ENCODE results near the gene MTSS2.

The MTSS2 gene

DNA sequence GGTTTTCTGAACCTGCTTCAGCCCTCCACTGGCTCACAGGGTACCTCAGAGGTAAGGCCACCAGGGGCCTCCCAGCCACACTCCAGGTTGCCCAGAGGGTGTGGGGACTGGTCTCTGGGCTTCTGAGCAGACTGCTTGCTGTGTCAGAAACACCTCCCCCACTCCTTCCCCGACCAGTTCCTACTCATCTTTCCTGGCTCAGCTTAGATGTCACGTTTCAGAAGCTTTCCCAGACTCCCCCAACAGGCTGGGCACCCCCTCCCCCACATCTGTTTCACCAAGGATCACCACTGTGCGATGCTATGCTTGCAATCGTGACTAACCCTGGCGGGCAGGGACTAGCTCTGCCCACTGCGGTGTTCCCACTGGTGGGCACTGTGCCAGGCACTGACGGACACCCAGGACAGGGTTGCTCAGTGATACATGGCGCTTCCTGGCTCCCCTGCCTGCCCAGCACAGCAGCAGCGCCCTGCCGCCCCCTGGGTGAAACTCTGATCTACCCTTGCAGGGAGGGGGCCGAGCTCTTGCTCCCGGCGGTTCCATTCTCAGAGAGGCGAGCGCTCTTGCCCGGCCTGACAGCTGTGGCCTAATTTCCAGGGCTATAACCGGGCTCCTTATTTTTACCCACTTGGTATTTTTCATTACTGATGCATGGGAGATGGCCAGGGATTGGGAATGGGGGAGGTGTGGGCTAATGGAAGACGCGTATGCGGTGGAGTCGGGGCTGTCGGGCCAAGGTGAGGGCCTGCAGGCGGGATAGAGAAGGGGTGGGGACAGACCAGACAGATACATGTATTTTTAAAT, 29.4 kb upstream of the MTSS2 start:
- in situ Hi-C loops (cut with MboI; ENCODE audit: low sequenced_read_pairs), result no loop called here

DNA sequence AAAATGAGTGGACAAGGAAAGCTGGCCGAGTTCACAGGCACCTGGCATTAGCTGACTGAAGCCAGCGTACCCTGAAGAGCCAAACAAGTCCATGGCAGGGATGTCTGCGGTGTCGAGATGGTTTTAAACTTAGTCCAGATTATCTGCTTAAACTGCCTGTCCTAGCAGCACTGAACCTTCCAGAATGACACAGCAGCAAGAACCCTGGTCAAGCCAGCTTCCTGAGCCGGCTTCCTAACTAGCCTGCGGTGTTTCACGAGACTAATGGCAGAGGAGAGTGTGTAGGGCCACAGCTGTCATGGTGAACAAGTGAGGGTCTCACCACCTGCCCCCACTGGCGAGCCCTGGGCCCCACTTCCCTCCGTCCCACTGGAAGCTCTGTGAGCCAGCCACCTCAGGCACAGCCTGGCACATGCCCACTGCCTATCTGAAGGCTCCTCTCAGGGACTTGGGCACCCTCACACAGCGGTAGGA, 28.8 kb upstream of the MTSS2 start:
- in situ Hi-C loops (cut with MboI; ENCODE audit: low sequenced_read_pairs), result no loop called here

DNA sequence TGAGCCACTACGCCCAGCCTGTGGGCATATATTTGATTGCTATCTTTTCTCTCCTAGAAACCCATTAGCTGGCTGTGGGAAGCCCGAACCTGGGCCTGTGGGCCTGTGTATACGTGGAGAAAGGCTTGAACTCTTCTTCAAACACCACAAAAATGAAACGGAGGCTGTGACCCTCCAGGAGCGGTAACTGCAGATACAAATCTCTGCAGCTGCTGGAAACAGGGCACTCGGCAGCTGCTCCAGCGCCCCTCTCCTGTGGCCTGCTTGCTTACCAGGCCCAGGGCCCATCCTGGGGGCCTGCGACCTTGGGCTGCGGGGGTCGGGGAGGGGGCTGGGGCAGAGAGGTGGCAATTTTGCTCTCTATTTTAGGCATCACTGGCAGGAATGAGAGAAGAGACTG, 28.0 kb upstream of the MTSS2 start:
- in situ Hi-C loops (cut with MboI; ENCODE audit: low sequenced_read_pairs), result no loop called here

DNA sequence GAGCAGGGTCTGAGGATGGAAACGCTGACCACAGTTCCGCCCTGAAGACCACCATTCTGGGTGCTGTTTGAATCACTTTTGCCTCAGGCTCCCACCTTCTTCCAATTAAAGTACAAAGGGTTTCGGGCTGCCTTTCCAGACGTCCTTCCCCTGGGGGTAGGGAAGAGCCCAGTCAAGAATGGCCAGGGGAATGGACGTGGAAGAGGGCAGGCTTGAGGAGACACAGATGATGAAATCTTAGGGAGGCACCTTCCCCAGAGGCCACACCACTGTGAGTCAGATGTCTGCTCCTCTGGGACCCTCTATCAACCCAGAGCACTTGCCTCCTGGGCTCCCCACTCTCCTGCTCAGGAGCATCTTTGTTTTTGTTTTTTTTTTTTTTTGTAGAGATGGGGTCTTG, 27.5 kb upstream of the MTSS2 start:
- in situ Hi-C loops (cut with MboI; ENCODE audit: low sequenced_read_pairs), result no loop called here

DNA sequence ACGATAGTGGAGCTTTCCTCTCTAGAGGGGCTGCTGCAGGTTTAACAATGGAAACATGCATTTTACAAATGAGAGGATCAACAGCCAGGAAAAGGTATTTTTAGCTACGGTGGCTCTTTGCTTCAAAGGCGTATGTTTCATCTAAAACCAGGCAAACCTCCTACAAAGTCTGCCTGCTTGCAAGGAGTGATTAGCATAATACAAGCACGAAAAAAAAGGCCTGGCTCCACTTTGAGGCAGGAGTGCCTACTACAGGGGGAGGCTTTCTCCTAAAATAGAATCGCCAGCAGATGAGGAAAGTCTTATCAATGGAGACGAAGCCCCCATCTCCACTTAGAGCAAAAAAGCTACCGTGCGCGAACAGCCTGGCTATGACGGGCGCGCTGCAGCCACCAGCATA, 27.1 kb upstream of the MTSS2 start:
- in situ Hi-C loops (cut with MboI; ENCODE audit: low sequenced_read_pairs), result no loop called here

DNA sequence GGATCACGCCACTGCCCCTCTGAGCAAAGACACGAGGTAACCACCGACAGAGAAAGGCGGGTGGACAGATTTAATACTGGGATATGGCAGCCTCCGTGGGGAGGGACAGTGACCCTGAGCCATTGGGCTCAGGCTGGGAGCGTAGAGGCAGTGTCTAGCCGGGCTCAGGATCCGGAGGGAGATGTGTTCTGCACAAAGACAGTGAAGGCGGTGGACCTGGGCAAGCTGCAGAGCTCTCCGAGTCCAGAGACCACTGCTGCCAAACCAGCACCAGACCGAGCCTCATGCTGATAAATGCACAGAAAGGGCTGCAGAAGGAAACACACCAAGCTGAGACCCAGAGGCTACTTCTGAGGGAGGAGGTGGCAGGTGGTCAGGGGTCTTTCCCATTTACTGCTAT, 26.5 kb upstream of the MTSS2 start:
- in situ Hi-C loops (cut with MboI; ENCODE audit: low sequenced_read_pairs), result no loop called here

DNA sequence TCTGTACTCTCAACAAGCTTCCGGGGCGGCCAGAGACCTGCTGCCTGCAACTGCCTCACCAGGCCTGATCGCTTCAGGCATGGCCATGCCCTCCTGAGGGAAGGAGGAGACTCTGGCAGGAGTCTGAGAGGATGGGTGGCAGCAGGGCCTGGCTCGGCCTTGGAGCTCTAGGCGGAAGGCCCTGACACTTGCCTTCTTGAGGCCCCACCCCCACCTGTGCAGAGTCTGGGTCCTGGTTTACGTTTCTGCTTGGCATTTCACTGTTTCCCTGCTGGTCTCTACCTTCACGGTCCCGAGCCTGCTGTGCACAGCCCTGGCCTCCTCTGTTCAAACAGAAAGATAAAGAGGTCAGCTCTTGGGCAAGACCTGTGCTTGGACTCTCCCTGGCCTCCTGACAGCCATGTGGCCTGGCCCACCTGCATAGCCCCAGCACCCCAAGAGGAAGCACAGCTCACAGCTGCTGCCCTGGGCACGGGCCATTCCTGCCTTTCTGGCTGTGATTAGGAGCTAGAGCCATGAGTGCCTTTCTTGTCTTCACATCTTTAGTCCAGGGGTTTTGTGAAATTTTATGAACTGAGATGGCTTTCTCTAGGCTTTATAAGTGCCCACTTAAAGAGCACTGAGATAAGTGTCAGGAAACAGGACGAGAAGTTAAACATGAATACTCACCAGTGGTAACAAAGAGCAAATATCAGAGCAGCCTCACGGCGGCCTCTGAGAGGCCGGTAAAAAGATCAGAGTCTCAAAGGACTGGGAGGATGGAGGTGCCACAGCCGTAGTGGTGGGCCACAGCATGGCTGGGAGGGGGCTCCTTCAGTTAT, 25.6 kb upstream of the MTSS2 start:
- in situ Hi-C loops (cut with MboI; ENCODE audit: low sequenced_read_pairs), result no loop called here

DNA sequence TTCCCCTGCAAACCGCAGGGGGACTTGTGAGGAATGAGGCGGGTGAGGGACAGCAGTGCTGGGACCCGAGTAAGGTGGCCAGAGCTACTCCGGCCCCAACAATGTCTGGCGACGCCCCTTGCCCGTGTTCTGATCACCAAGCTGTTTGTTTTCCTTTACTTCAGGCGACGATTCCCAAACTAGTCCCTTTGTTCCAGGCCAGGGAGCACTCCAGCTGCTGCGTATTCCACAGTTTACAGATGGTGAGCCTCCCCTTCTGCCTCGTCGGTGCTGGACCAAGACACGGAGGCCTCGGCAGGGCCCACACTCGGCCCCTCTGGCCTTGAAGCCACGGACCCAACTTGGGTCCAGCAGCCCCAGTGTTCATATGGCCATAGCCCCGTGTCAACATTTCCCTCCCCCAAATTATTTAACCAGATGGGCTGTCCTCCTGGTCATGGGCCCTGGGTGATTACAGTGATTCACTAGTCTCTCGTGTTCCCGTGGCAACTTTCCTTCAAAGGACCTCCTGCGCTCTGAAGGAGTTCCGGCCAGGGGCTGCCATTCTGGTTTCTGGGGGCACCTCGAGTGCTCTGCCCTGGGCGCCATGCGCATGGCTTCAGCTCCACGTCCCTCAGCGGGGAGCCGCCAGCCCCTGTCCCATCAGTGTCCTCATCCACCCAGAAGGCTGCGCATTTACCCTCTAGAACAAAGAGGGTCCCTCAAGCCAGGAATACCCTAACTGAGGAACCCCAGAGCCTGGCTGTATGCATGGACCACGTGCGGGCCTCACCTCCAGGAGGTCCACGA, 24.8 kb upstream of the MTSS2 start:
- in situ Hi-C loops (cut with MboI; ENCODE audit: low sequenced_read_pairs), result no loop called here

DNA sequence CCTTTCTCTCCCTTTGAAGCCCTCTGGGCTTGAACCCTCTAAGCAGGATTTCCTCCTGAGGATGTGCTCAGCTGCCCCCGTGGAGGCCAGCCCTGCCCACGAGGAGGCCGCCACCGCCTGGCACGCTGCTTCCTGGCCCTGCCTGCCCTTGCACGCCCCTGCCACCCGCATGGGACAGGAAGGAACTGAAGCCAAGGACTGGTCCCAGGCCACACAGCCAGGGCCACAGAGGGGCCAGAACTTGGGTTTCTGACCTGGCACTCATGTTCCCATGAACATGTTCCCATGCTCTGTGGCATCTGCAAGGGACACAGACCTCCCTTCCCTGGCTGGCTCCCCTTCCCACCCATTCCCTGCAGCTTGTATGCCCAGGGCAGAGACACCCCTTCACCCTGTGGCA, 24.1 kb upstream of the MTSS2 start:
- in situ Hi-C loops (cut with MboI; ENCODE audit: low sequenced_read_pairs), result no loop called here

DNA sequence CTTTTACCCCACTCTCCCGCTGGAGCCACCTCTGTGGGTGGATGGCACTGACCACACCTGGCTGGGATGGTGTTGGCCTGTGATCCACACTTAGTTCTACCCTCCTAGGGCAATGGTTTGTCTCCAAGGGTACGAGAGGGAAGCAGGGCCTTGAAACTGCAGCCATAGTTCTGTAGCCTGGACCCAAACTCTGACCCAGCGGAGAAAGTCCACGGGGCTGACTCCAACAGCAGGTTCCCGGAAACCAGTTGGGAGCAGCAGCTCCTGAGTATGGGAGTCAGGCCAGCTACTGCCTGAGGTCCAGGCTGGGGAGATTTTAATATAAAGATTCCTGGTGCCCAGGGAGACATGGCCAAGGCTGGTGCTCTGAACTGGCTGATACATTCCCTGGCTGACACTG, 23.6 kb upstream of the MTSS2 start:
- in situ Hi-C loops (cut with MboI; ENCODE audit: low sequenced_read_pairs), result no loop called here

DNA sequence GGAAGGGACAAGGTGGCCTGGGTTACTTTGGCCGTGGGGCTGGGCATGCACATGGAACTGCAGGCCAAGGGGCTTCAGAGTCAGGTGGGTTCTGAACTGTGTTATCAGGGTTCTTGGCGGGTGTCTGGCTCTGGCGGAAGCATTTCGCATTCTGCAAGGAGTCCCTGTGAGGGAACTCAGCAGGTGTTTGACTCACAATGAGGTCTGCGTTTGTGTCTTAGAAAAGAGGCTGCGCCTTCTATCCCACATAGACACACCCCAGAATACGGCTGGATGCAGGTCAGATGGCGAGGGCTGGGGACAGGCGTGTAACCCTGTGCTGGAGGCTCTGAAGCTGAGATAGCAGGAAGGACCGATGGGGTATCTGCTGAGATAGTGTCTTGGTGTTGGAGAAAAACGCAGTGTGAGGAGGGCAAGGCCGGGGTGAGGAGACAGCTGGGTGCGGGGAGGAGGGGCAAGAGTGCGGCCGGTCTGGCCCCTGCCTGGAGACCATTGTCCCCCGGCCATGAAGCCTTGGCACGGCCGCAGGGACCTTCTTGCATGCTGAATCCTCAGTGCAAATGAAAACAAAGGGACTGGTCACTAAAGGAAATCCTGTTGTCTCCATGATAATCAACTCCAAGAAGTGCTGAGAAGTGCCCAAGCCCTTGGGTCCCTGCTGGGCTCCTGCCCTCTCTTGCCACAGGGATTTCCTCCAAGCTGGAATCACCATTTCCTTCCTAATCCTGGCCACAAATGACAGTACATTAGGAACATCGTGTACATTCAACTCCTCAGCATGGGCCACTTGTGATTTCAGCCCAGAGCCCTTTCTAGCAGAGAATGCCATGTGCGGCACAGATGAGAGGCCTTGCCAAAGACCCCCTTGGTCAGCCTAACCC, 22.8 kb upstream of the MTSS2 start:
- in situ Hi-C loops (cut with MboI; ENCODE audit: low sequenced_read_pairs), result no loop called here

DNA sequence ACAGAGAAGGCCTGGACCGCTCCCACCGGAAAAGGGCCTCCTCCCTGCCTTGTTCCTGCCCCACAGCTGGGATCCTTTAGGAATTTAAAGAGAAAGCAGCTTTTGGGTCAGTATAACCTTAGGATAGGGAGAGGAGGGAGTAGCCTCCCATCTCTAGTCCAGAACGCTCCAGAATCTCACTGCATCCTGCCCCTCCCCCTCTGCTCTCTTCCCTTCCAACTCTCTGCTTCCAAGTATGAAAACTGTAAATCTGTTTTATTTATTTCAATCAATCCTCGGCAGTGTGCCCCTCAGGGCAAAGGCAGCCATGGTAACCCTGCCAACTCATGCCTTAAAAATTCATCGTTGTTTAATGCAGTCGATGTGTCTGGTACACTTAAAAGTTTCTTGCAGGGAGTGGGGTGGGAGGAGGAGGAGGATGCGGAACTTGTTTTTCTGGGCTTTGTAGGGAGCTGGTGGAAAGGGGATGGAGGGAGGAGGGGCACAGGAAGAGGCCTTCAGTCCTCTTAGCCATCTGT, 21.2 kb upstream of the MTSS2 start:
- in situ Hi-C loops (cut with MboI; ENCODE audit: low sequenced_read_pairs), result no loop called here

DNA sequence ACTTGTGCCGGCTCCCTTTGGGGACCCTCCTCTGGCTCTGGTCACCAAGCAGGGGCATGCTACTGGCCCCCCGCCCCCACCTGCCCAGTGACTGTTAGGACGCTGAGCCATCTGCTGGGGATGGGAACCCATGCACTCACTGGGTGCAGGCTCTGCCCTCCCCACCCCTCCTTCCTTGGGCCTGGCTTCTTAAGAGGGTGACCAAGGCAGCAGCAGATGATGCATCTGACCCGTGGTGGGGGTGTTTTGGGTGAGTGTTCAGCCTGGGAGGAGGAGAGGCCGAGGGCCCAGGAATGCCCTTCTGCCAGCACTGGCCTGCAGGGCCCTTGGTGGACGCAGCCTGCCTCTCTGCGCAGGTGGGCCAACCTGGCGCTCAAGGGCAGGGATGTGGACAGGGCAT, 19.2 kb upstream of the MTSS2 start:
- in situ Hi-C loops (cut with MboI; ENCODE audit: low sequenced_read_pairs), result no loop called here

DNA sequence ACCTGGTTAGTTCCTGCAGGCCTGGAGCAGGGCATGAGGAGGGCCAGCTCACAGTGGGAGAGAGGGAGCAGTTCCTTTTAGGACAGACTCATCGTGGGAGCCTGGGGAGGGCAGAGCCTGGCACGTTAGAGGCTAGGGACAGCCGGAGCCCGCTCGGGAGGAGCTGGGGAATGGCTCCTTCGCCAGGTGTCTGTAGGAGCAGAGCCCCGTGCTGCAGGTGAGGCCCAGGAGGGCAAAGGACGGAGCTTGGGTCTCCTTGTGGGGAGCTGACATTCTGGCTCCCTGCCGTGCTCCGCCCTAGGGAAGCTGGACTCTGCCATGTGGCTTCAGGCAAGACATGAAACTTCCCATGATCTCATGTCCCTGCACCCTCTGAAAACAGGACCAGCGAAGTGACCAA, 18.7 kb upstream of the MTSS2 start:
- in situ Hi-C loops (cut with MboI; ENCODE audit: low sequenced_read_pairs), result no loop called here

DNA sequence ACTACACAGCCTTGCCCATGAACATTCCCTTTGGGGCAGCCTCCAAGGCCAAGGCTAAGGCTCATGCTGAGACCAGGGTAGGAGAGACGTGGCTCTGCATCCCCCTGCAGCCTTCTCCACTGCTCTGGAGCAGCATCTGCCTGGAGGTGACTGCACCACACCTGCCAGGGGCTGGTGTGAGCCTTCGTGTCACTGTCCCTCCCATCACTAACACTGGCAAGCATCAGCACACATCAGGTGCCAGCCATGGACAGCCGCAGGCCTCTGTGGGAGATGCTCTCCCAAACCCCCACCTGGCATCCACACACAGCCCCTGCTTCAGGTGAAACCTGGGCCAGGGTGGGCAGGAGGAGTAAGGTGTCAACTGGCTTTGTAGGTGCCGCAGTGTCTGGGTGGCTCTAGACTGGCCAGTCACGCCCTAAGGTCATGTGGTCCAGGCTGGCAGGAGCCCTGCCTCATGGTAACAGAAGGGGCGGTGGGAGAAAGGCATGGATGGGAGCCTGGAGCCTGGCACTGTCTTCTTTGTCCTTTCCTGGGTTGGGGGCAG, 18.1 kb upstream of the MTSS2 start:
- in situ Hi-C loops (cut with MboI; ENCODE audit: low sequenced_read_pairs), result no loop called here

DNA sequence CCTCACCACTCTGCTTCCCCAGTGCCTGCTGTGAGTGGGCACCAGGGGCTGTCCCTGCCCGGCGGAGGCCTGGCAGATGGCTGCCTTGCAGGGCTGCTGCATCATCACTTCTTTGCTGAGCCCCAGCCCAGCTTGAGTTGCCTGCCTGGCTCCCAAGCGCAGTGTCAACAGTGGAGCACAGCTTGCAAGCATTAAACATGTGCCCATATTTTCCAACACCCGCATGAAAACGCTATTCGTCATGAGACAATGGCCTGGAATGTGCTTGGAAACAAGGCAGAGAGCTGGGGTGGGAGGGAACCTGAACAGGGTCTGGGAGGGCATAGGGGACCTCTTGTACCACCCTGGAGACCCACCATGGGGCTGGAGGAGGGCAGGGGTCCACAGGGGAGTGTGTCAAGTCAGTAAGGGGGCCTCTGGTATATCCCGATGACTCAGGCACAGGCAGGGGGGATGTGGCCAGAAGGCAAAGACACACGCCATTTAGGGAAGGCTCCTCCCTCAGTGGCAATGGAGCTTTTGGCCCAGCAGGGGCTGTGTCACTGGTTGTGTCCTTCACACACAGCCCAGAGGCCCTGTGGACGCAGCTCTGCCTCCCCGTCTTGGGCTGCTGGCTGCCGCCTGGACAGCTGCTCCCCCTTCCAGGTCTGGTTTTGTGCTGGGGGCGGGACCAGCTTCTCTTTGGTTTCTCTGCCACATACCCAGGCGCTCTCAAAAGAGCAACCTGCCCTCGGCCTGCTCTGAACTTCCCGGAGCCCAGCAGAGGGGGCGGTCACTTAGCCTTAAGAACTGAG, 17.4 kb upstream of the MTSS2 start:
- in situ Hi-C loops (cut with MboI; ENCODE audit: low sequenced_read_pairs), result no loop called here

DNA sequence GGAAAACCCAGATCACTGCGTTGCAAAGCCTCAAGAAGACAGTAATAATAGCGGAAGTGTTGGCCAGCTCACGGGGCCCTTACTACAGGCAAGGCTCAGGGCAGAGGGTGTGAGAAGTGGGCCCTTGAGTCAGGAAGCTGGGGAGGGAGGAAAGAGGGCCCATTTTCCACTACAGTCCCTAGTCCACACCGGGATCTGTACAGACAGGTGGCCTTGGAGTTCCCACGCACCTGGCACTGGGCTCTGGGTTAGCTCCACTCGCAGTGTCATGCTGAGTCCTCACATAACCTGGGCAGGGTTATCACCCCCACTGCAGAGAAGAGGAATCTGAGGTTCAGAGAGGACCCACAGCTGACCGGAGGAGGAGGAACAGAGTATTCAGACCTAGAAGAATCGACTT, 16.8 kb upstream of the MTSS2 start:
- in situ Hi-C loops (cut with MboI; ENCODE audit: low sequenced_read_pairs), result no loop called here

DNA sequence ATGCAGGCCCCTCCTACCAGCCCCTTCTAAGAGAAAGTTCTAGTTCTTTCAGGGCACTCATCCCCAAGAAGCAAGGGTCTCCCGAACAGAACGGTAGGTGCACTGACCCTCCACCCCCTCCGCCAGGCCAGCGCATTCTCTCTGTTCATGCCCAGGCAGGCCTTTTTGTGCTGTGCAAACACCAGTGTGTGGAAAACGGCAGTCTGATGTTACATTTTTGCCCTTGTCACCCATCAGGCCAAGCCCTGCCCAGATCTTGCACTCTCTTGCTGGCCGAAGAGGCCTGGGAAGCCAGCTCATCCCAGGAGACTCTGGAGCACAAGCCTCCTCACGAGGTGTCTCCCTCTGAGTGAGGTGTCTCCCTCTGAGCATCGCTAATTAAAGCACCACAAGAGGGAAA, 16.1 kb upstream of the MTSS2 start:
- in situ Hi-C loops (cut with MboI; ENCODE audit: low sequenced_read_pairs), result no loop called here

DNA sequence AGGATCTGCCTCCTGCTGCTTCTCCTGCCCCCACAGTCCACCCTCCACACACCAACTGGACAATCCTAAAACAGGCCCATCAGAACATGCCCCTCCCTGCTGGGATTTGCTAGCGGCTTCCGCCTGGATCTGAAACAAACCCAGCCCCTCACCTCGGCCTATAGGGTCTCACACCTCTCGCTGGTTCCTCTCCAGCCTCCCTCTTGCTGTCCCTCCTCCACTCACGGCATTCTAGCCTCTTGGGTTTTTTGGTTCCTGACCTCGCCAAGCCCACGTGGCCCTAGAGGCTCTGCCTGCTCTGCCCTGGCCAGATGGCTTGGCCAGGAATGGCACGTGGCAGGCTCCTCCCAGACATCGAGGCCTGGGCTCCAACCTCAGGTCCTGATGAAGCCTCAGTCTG, 15.7 kb upstream of the MTSS2 start:
- in situ Hi-C loops (cut with MboI; ENCODE audit: low sequenced_read_pairs), result no loop called here
